Measurements from ENCODE around the gene METTL25.

The METTL25 gene

DNA sequence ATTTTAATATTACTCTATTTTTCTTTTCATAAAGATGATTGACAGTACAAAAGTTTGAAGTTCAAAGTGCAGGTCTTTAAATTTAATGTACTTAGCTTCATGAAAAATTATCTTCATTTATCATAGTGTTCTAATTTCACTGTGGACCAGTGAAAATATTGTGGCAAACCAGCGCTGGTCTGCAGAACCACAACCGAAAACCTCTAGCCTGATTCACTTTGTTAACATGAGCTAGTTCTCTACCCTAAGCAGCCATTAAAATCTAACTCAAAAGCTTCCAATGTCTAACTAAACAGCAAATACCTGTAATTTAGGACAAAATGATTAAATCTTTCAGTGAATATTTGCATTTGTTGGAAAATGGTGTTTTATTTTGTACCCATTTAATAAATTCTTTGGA, 167.3 kb downstream of the METTL25 start:
- DNase-seq (ENCODE audit: low read depth in 3 of 3) = no peak

DNA sequence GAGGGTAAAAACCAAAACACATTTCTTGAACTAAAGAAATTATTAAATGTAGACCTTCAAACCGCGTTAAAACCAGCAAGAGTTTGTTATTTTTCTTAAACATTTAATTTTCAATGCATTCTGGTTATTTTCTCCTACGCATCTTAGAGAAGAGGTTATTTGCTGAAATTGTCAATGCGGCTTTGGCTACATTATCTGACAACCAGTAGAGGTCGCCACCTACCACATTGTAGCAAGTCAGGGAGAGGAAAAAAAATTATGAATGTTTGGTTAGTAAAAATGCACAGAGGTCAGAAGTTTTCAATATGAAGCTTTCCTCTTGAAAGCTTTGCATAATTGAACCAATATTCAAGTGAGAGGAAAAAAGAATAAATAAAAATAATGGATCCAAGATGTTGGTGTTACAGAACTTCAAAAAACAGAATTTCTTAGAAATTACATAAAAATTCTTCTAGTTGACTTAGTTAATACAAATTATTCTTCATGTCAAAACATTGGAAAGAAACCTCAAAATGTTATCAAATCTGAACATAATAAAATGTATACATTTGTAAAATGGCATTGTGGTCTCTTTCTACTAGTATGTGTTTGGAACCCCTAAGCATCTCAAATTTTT, 168.9 kb downstream of the METTL25 start:
- peak in 1 of 3 experiments; percentile 4 for DNase-seq (ENCODE audit: low read depth in 3 of 3)
